DMS53 treated with DMSO at 0.1 percent for 48 hours (cell line): ENCODE data around the gene ATP8B4.

ENCODE experiments used
- DNase-seq: peaks from one replicate; lab custom pipeline; 2025; ENCODE audit not compliant: unreplicated experiment; lab: John Stamatoyannopoulos, UW

The ATP8B4 gene

DNA sequence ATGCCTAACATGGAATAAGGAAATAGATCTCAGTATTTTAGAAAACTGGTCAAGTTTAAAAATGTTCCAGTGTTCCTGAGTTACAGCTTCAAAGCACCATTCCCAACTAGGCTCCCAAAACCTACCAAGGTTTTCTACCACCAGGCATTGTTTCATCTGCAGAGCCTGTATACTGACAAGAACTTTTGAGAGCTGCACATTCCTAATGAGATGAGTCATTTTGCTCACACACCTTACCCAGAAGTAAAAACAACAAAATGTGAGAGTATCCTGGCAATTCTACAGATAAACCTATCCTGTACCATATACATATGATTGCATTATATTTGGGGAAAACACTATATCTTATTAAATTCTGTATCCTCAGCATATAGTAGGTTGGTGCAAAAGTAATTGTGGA, 90.7 kb downstream of the ATP8B4 start:
- DNase-seq = no peak

GRCh38 chr15:50024281-50024680, 94.8 kb downstream of the ATP8B4 start:
- no peak for DNase-seq

- DNase-seq = no peak
Observed at GRCh38 chr15:50018491-50018890, 100.5 kb downstream of the ATP8B4 start.

GRCh38 chr15:50017522-50017921, 101.5 kb downstream of the ATP8B4 start:
- no peak for DNase-seq

DNA sequence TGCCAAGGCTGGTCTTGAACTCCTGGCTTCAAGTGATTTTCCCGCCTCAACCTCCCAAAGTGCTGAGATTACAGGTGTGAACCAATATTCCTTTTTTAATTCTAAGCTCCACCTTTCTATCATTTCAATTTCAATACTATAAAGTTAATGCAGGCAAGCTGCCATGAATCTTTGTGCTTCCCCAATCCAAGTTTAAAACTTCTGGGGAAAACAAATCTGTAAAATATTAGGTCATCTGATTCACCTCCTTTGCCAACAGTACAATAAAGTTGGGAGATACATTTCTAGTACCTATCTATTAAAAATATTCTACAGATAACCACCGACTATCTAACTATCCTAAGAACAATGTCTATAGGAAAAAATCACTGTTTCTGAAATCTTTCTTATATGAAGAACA, 102.1 kb downstream of the ATP8B4 start:
- DNase-seq = no peak

DNA sequence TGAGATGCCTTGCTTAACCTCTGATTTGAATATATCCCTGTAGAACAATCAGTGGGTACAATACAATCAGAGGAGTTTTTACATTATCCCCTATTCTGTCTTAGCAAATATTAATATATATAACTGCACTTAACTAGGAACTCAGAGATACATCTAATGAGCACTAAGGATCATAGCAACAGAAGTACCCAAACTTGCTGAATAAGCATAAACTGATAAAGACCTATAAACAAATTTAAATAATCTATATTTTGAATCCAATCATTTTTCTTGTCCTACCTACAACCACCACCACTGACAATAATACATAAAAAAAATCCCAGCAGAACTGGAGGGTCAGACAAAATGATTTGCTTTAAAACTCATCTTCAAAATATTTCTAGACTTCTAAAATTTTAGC, 106.2 kb downstream of the ATP8B4 start:
- no peak for DNase-seq

- DNase-seq = no peak
Observed at GRCh38 chr15:50009634-50010033, 109.4 kb downstream of the ATP8B4 start.

DNA sequence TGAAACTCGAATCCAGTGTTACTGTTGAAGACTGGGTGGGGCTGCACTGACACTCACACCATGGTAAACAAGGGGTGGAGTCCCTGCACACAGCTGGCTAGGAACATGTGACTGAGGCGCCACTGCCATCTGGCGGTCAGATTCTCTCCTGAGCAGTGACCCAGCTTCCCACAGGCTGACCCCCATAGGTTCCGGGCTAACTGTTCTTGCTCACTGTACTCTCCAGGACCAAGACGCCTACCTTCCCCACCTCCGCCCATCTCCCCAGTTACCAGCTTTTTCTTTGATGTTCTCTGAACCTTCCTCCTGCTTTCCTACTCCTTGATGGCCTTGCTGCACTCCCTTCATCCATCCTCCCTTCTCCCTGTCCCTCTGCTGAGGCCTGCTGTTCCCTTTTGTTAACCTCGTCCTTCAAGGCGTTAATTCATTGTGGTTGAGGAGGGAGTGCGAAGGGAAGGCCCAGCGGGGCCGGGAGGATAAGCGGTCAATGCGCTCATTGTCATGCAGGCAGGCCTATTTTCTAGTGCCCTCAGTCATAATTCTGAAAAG, 115.2 kb downstream of the ATP8B4 start:
- peak; percentile 48 for DNase-seq

DNA sequence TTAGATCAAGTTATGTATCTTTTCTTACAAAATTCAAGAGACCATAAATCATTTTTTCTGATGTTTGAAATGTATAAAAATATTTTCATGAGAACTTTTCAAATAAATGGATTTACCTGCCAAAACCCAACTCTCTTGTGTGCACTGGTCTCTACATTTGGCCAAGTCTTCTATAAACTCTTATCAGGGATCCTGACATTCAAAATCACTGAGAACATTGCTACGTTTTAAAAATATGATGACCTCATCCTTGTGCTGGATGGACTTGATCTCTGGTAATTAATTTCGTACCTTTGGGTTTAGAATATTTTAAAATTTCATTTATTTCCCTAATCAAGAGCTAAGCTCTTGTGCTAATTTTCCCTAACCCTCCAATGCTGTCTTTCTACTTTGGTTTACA, 127.4 kb downstream of the ATP8B4 start:
- DNase-seq = no peak

GRCh38 chr15:49990835-49991545, 128.0 kb downstream of the ATP8B4 start:
- DNase-seq = no peak

DNA sequence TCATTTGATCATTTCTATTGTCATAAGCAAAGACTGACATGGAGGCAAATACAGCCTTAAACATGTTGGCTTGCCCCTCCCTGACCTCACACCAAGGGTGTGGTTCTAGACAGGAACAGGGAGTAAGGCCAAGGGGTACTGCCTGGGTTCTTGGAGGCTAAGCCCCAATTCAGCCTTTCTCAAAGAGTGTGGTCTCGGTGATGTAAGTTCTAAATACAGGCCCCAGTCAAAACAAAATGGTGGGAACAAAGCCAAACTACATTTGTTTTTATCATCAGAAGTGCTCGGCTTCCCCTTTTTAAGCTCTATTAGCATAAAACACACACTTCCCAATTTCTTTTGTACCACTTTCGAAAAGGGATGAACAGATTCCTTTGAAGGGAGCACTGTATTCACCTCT, 129.5 kb downstream of the ATP8B4 start:
- DNase-seq = no peak

DNA sequence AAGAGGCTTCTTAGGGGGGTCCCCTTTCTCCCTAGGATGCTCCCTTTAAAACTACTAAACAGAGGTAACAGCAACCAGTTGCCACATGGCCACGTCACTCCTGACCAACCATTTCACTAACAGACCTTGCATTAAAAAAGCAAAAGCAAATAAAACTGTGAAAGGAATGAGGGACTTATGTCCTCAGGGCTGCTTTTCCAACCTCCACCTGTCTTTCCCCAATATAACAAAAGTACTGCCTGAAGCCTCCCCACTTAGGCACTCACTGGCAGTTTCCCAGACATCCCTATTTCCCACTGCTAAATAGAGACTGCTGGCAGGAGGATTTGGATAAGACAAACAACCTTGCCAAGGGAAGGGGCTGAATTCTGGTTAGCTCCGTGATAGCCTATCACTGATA, 130.3 kb downstream of the ATP8B4 start:
- DNase-seq = no peak

DNA sequence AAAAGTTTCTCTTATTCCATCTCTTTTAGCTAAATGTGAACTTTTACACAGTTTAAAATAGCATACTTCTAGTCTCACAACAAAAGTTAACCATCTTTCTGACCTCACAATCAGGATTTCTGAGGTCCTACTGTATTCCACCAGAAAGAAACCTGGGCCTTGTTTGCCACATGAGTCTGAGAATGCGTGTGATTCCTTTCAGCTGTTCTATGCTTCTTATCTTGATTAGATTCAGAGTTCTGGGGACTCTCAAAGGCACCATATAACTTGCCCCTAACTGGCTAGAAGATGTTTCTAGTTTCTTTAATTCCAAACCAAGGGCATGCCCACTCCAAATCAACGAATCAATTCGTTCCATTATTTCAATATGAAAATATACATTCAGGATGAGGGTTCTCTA, 131.1 kb downstream of the ATP8B4 start:
- no peak for DNase-seq

GRCh38 chr15:49987198-49987785, 131.7 kb downstream of the ATP8B4 start:
- DNase-seq = no peak

DNA sequence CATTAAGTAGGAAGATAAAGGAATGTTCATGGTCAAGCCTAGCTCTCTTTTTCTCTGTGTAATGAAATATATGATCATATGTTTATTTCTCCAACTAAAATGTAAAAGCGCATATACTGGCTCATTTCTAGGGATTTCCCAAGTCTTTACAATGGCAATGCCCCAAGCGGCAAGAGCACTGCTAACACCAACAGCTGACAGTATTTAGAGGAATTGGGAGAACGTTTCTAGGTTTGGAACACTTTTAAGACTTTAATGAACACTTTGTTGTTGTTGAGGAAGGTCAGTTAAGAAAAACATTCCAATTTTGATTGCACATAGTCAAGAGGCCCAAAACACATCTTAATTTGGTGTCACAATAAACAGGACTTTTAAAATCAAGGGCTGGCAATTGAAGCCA, 132.7 kb downstream of the ATP8B4 start:
- no peak for DNase-seq

DNA sequence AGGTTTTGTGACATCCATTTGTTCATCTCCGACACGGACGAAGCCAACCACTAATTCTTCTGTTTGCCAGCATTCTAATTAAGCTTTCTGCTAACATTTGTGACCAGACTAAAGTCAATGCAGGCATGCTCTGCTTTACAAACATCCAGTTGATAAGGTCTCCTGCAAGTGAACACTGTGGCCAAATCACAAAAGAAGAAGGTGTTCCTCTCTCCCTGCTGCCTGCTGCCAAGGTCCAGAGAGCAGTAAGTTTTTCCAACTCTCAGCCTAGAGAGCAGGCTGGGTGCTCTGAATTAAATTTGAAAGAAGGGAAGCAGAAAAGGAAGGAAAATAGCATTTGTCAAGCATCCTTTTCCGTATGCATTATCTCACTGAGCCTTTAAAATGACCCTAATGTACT, 133.6 kb downstream of the ATP8B4 start:
- no peak for DNase-seq

DNA sequence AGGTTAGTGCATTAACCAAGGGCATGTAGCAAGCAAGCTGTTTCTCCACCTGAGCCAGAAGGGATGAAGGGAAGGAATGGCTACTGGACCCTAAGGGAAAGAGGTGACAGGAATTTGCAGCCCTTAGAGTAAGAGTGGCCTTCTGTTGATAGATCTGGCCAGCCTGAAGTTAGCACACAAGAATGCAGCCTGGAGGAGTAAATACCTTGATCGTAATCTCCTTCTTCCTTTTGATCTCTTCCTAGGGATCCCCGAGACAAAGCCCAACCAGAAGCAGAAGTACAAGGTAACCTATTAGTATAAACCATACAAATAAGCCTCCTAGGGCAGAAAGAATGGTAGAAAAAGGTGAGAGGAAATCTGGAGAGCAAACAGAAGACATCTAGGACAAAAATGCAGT, 134.6 kb downstream of the ATP8B4 start:
- DNase-seq = no peak

GRCh38 chr15:49982584-49982983, 136.4 kb downstream of the ATP8B4 start:
- DNase-seq = no peak

DNA sequence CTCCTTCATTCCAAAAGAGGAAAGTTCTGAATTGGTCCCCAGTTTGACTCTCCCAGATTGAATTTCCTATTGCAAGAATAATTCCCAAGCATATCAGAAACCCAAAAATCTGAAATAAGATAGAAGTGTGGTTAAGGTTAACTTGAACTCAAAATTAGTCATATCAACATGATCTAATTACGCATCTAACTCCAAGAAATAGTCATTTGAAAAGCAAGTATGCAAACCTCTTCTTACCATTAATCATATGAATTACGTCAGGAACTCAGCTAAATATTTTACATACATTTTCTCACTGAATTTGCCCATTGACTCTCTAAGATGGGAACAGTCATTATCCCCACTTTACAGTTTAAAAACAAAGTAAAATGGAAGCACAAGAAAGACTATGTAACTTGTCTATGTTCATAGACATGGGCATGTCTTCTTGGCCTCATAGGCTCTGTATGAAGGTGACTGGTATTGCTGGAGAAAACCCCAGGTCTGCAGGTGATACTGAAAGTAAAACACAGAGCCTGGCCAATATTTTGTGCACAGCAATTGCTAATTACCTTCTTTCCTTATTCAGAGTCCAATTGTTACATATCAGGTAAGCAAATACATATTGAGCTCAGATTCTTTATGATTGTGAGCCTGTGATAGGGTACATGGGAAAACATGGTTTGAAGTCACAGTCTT, 139.2 kb downstream of the ATP8B4 start:
- no peak for DNase-seq

DNA sequence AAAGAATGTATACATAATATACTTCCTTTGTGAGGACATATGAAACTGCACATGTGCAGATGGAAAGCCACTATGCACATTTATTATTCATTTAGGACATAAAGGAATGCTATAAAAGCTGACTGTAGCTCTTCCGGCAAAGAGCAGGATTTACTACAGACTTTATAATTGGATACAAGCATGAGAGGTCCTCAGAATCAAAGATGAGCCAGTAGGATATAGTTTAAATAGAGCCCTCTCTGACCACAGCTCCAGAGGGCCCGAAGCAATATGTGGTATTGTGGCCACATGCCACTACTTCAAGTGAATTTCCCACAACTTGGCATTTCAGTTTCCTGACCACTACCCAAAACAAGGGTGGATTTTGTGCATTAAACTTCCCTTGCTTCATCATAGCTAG, 140.9 kb downstream of the ATP8B4 start:
- DNase-seq = no peak

- DNase-seq = no peak
Observed at GRCh38 chr15:49977306-49977705, 141.7 kb downstream of the ATP8B4 start.

DNA sequence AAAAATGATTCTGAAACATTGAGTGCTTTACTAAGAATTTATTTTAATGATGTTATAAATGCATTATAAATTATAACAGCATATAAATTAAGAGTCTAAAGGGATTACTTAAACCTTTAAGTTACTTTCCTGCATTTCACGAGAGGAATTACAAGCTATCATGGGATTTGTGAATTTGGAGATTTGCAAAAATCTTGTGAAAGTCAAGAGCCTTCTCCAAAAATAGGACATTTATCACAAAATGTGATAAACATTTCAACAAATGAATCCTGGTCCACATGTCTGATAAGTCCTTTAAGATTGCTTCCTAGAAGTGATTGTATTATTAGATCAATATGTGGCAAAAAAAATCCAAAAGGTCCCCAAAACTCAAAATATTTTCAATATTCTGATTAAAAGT, 154.5 kb downstream of the ATP8B4 start:
- DNase-seq = no peak
